Large intestine (tissue), 3 donors: ENCODE results near the gene TMEM154. TPM values are rescaled to one million over a fixed set of nuclear protein-coding genes. Genes with fewer than 3 reads are reported as not detected.

ENCODE experiments used
- DNase-seq, 2 donors: peaks; one replicate each; pipeline versions ENCODE4 v3.0.0 to v3.0.0-alpha.2; 2013
- H3K27ac ChIP-seq: one replicate; pipeline ENCODE4 v1.5.1; 2013; ENCODE audit warnings: low read length
- H3K27me3 ChIP-seq: 2 replicates; pipeline ENCODE4 v1.6.1; 2013; ENCODE audit warnings: low read length; ENCODE audit not compliant: control insufficient read depth, insufficient read depth
- H3K36me3 ChIP-seq: 2 replicates; pipeline ENCODE4 v1.6.1; 2013; ENCODE audit warnings: low read length; ENCODE audit not compliant: control insufficient read depth, insufficient read depth
- H3K4me1 ChIP-seq: one replicate; pipeline ENCODE4 v1.6.1; 2013; ENCODE audit warnings: low read length; ENCODE audit not compliant: control insufficient read depth, insufficient read depth
- H3K4me3 ChIP-seq: one replicate; pipeline ENCODE4 v1.5.1; 2013; ENCODE audit warnings: low read length
- H3K9me3 ChIP-seq: one replicate; pipeline ENCODE4 v1.6.1; 2013; ENCODE audit warnings: mild to moderate bottlenecking, low read depth, low read length, moderate library complexity; ENCODE audit not compliant: control insufficient read depth
- WGBS: methylation state at CpG from one replicate; pipeline ENCODE4 v1.1.5; 2013; ENCODE audit warnings: low lambda C conversion rate; ENCODE audit not compliant: insufficient coverage; 5-methylcytosine and 5-hydroxymethylcytosine counted together
- polyA plus RNA-seq: library from polyadenylated mRNA; unstranded; fragments of 120-200 nt; gene quantifications from one replicate; pipeline ENCODE4 v1.2.1, GENCODE V29; 2013

TMEM154 gene
- polyA plus RNA-seq, 1 donor = 0.90 TPM

GRCh38 chr4:152697284-152698088, 17.7 kb upstream of the TMEM154 start:
- Histone ChIP-seq H3K27me3 (no peaks in the 10 kb centered on the region), H3K4me3 (no peak overlapping the region), H3K36me3 (no peaks in the 10 kb centered on the region), H3K4me1 (peaks cover 11% of the 10 kb centered on the region), H3K27ac (peak overlapping the region; percentile 82), H3K9me3 (no peaks in the 10 kb centered on the region)
- DNase-seq = peak; percentile 29 to 86
- no CpG with 5 or more reads among the region's 3 CpGs for WGBS

DNA sequence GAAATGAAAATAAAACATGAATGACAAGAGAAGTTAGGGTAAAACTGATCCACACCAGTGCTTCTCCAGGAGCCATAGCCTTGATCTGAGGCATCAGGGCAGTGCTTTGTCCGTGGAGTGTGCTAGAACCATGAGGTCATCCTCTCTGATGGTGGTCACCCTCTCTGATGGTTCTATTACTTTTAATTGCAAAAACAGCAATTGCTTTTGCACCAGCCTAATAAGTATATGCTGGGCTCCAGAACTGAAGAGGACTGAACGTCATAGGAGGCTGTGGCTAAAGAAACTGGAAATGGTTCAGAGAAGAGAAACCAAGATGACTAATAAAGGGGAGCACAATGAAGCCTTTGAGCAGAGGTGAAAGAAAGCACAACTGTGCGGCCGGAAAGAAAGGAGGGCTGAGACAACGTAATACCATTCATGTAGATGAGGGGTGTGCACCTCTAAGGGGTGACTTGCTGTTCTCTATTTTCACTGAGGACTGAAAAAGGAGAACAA, 17.0 kb upstream of the TMEM154 start:
- Histone ChIP-seq H3K9me3 (no peaks in the 10 kb centered on the region), H3K36me3 (no peaks in the 10 kb centered on the region), H3K27me3 (no peaks in the 10 kb centered on the region), H3K4me1 (peaks cover 11% of the 10 kb centered on the region), H3K27ac (peak overlapping the region; percentile 82), H3K4me3 (no peak overlapping the region)
- DNase-seq = peak in 1 of 2 donors; percentile 62
- WGBS = no CpG with 5 or more reads among the region's 5 CpGs

DNA sequence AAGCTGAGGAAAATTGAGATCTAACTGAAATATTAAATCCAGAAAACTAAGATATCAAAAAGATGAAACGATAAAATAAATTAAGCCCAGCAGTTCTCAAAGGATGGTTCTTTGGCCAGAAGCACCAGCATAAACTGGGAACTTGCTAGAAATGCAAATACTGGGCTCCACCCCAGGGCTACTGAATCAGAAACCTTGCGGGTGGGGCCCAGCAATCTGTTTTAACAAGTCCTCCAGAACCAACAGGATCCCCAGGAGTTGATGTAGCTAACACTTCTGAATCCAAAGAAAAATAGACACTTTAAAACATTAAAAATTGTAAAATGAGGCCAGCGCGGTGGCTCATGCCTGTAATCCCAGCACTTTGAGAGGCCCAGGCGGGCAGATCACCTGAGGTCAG, 14.1 kb upstream of the TMEM154 start:
- no peaks in the 10 kb centered on the region for H3K9me3 ChIP-seq
- no peaks in the 10 kb centered on the region for H3K27me3 ChIP-seq
- H3K27ac ChIP-seq = no peak overlapping the region
- H3K4me1 ChIP-seq = peaks cover 29% of the 10 kb centered on the region
- no peak for DNase-seq
- WGBS = 100% methylated on average over 1 of the region's 5 CpGs
- no peaks in the 10 kb centered on the region for H3K36me3 ChIP-seq
- no peak overlapping the region for H3K4me3 ChIP-seq

DNA sequence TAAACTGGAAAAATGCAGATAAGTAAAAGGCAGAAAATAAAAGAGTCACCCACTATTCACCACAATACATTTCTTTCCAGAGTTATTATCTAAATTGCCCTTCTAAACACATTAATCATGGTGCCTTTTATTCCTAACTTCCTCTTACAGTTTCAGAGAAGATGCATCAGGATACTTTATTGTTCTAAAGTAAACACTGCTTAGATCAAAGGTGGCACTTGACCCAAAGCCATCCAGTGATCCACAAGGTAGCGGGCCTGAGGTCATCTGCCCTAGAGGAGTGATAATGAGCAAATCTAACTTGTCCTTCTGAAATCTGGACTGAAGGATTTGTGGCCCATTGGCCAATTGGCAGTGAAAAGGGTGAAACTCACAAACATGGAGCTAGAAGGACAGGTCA, 12.0 kb upstream of the TMEM154 start:
- Histone ChIP-seq H3K4me3 (no peak overlapping the region), H3K27ac (peak overlapping the region; percentile 14), H3K9me3 (no peaks in the 10 kb centered on the region), H3K27me3 (no peaks in the 10 kb centered on the region), H3K4me1 (peaks cover 18% of the 10 kb centered on the region), H3K36me3 (no peaks in the 10 kb centered on the region)
- no CpG with 5 or more reads among the region's 1 CpG for WGBS
- DNase-seq = peak in 1 of 2 donors; percentile 70

GRCh38 chr4:152690706-152691651, 11.2 kb upstream of the TMEM154 start:
- WGBS = no CpG with 5 or more reads among the region's 4 CpGs
- Histone ChIP-seq H3K4me1 (peaks cover 18% of the 10 kb centered on the region), H3K27me3 (no peaks in the 10 kb centered on the region), H3K4me3 (no peak overlapping the region), H3K36me3 (no peaks in the 10 kb centered on the region), H3K27ac (peak overlapping the region; percentile 14), H3K9me3 (no peaks in the 10 kb centered on the region)
- peak in 1 of 2 donors; percentile 29 for DNase-seq

DNA sequence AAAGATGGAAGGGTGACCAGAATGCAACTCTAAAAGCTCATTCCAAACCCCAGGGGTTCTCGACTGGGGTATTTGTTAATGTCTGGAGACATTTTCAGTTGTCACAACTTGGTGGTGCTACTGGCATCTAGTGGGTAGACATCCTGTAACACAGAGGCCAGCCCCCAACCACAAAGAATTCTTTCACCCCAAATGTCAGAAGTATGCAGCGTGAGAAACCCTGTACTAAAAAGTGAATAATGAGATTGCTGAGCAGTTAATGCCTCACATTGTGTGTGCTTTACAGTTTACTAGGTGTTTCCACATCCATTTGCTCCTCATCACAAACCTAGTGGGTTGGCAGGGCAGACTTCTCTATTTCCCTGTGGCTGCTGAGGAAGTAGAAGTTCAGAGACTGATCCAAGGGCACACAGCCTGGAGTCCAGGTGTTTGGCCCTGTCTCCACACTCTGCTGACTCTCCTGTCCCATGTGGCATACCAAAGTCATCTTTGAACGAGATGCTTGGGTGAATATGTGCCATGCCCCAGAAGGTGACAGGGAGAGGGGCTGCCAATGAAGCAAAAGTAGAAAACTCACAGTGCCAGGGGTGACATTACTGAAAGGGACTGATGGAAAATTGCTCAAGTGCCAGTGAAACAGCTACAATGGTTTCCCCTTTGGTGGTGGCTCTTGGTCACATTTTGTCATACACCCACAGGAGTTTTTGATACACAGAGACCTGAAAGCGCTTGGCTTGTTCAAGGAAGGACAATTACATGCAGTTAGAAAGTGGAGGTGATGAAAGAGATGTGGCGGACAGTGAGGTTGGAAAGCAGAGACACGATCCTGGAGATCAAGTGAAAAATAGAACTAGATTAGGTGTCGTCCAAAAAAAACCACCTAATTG, 10.1 kb upstream of the TMEM154 start:
- 20% methylated on average over 3 of the region's 7 CpGs for WGBS
- H3K27me3 ChIP-seq = no peaks in the 10 kb centered on the region
- H3K9me3 ChIP-seq = no peaks in the 10 kb centered on the region
- H3K27ac ChIP-seq = no peak overlapping the region
- peaks cover 18% of the 10 kb centered on the region for H3K4me1 ChIP-seq
- DNase-seq = no peak
- no peak overlapping the region for H3K4me3 ChIP-seq
- no peaks in the 10 kb centered on the region for H3K36me3 ChIP-seq

DNA sequence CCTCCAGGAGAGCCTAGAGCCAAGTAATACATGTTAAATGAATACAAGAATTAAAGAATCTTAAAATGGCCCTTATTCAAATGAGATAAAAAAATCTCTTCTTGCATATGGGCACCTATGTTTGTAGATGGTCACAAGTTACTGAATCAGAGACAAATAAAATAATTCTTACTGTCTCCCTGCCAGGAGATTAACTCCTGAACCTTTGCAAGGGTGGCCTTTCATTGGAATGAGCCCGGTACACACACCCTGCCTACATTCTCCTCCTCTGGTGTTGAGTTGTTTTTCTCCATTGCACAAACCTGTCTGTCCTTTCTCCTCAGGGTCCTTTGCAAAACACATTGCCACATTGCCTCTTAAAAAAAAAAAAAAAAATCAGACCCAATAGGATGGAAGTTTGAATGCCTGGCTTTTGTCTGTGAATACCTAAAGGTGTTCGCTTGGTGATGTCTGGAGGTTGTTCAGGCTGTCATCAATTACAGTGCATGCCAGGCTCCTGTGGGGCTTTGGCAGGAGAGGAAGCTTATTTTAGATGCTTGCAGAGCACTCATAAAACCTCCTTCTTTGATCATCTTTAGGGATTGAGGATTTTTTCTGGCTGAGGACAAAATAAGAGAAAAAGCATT, 8.3 kb upstream of the TMEM154 start:
- Histone ChIP-seq H3K9me3 (no peaks in the 10 kb centered on the region), H3K27ac (no peak overlapping the region), H3K4me1 (peaks cover 18% of the 10 kb centered on the region), H3K4me3 (no peak overlapping the region), H3K27me3 (no peaks in the 10 kb centered on the region), H3K36me3 (no peaks in the 10 kb centered on the region)
- no CpG with 5 or more reads among the region's 2 CpGs for WGBS
- DNase-seq = no peak

- no peaks in the 10 kb centered on the region for H3K27me3 ChIP-seq
- DNase-seq = no peak
- H3K4me3 ChIP-seq = no peak overlapping the region
- H3K4me1 ChIP-seq = peaks cover 18% of the 10 kb centered on the region
- no peak overlapping the region for H3K27ac ChIP-seq
- no peaks in the 10 kb centered on the region for H3K36me3 ChIP-seq
- WGBS = no CpG with 5 or more reads among the region's 8 CpGs
- no peaks in the 10 kb centered on the region for H3K9me3 ChIP-seq
These were observed 6.7 kb upstream of the TMEM154 start for GRCh38 chr4:152686452-152687013.

- Histone ChIP-seq H3K27me3 (no peaks in the 10 kb centered on the region), H3K9me3 (no peaks in the 10 kb centered on the region), H3K36me3 (no peaks in the 10 kb centered on the region), H3K4me3 (no peak overlapping the region), H3K4me1 (no peaks in the 10 kb centered on the region), H3K27ac (no peak overlapping the region)
- no peak for DNase-seq
- no CpG with 5 or more reads among the region's 2 CpGs for WGBS
These were observed 4.8 kb upstream of the TMEM154 start for GRCh38 chr4:152684587-152684986.
